Measurements from ENCODE around the gene GPR137.

Gene GPR137

GRCh38 chr11:64251753-64252002 is 34.0 kb upstream of the GPR137 start:
- Histone ChIP-seq H3K27me3 (ENCODE audit: control insufficient read depth, low read length) (no peaks in the 10 kb centered on the region), H3K9me2 (replicated peaks; ENCODE audit: control insufficient read depth, low read length) (no peaks in the 10 kb centered on the region), H3K36me3 (ENCODE audit: control insufficient read depth, low read length) (peaks cover 18% of the 10 kb centered on the region), H3K4me1 (ENCODE audit: control insufficient read depth, low read length) (peaks cover 42% of the 10 kb centered on the region), H3K79me2 (ENCODE audit: control insufficient read depth, low read length) (peaks cover 15% of the 10 kb centered on the region), H3K4me2 (ENCODE audit: low read length) (peak overlapping the region; percentile 97), H4K20me1 (ENCODE audit: control insufficient read depth, insufficient read depth, low read depth, low read length) (peaks cover 5% of the 10 kb centered on the region; the same call in 1 of the 2 replicates), H3F3A (ENCODE audit: control insufficient read depth, insufficient read depth) (peaks cover 16% of the 10 kb centered on the region), H3K4me3 (ENCODE audit: low read length) (peak overlapping the region; percentile 95), H3K9me3 (ENCODE audit: control insufficient read depth, insufficient read depth, low read length) (no peaks in the 10 kb centered on the region), H3K27ac (ENCODE audit: low read depth, low read length) (peak overlapping the region; percentile 5; the same call in 1 of the 2 replicates)
- no peak for TF ChIP-seq EZH2phosphoT487 (IDR thresholded peaks at IDR 0.05; ENCODE audit: borderline replicate concordance, low read length)
- TF ChIP-seq CTCF (IDR thresholded peaks at IDR 0.05; ENCODE audit: low read depth, low read length, poor library complexity, severe bottlenecking): no peak

GRCh38 chr11:64252003-64252872 is 33.4 kb upstream of the GPR137 start:
- H3F3A ChIP-seq (ENCODE audit: control insufficient read depth, insufficient read depth): peaks cover 16% of the 10 kb centered on the region
- no peaks in the 10 kb centered on the region for H3K9me3 ChIP-seq (ENCODE audit: control insufficient read depth, insufficient read depth, low read length)
- peak overlapping the region; percentile 95 for H3K4me3 ChIP-seq (ENCODE audit: low read length)
- peak overlapping the region; percentile 5; the same call in 1 of the 2 replicates for H3K27ac ChIP-seq (ENCODE audit: low read depth, low read length)
- peaks cover 15% of the 10 kb centered on the region for H3K79me2 ChIP-seq (ENCODE audit: control insufficient read depth, low read length)
- no peaks in the 10 kb centered on the region for H3K9me2 ChIP-seq (replicated peaks; ENCODE audit: control insufficient read depth, low read length)
- peak overlapping the region; percentile 97 for H3K4me2 ChIP-seq (ENCODE audit: low read length)
- H3K36me3 ChIP-seq (ENCODE audit: control insufficient read depth, low read length): peaks cover 19% of the 10 kb centered on the region
- peaks cover 38% of the 10 kb centered on the region for H3K4me1 ChIP-seq (ENCODE audit: control insufficient read depth, low read length)
- H3K27me3 ChIP-seq (ENCODE audit: control insufficient read depth, low read length): no peaks in the 10 kb centered on the region
- H4K20me1 ChIP-seq (ENCODE audit: control insufficient read depth, insufficient read depth, low read depth, low read length): peaks cover 5% of the 10 kb centered on the region; the same call in 1 of the 2 replicates
- TF ChIP-seq EZH2phosphoT487 (IDR thresholded peaks at IDR 0.05; ENCODE audit: borderline replicate concordance, low read length): no peak
- TF ChIP-seq CTCF (IDR thresholded peaks at IDR 0.05; ENCODE audit: low read depth, low read length, poor library complexity, severe bottlenecking): peak; percentile 76

- no peak for TF ChIP-seq EZH2phosphoT487 (IDR thresholded peaks at IDR 0.05; ENCODE audit: borderline replicate concordance, low read length)
- no peak for TF ChIP-seq CTCF (IDR thresholded peaks at IDR 0.05; ENCODE audit: low read depth, low read length, poor library complexity, severe bottlenecking)
- H3F3A ChIP-seq (ENCODE audit: control insufficient read depth, insufficient read depth): peaks cover 9% of the 10 kb centered on the region
- no peak overlapping the region for H3K27ac ChIP-seq (ENCODE audit: low read depth, low read length)
- no peaks in the 10 kb centered on the region for H3K9me2 ChIP-seq (replicated peaks; ENCODE audit: control insufficient read depth, low read length)
- peak overlapping the region; percentile 97; the same call in 1 of the 2 replicates for H3K4me2 ChIP-seq (ENCODE audit: low read length)
- H3K4me1 ChIP-seq (ENCODE audit: control insufficient read depth, low read length): peaks cover 30% of the 10 kb centered on the region
- no peaks in the 10 kb centered on the region for H3K27me3 ChIP-seq (ENCODE audit: control insufficient read depth, low read length)
- no peaks in the 10 kb centered on the region for H3K9me3 ChIP-seq (ENCODE audit: control insufficient read depth, insufficient read depth, low read length)
- no peak overlapping the region; the same call in 1 of the 2 replicates for H3K4me3 ChIP-seq (ENCODE audit: low read length)
- H4K20me1 ChIP-seq (ENCODE audit: control insufficient read depth, insufficient read depth, low read depth, low read length): peaks cover 5% of the 10 kb centered on the region; the same call in 1 of the 2 replicates
- H3K36me3 ChIP-seq (ENCODE audit: control insufficient read depth, low read length): peaks cover 19% of the 10 kb centered on the region
- peaks cover 15% of the 10 kb centered on the region for H3K79me2 ChIP-seq (ENCODE audit: control insufficient read depth, low read length)
Observed at GRCh38 chr11:64253043-64253442, 32.6 kb upstream of the GPR137 start.
